ENCODE measurements around the gene FOXN3. TPM values are rescaled to one million over a fixed set of nuclear protein-coding genes. Genes with fewer than 3 reads are reported as not detected.
A peak's percentile ranks its signal among the peaks of the same experiment; 100 is the strongest.

The FOXN3 gene
- total RNA-seq, 2 donors from 2014 or later, result 61.2 to 84.1 TPM

DNA sequence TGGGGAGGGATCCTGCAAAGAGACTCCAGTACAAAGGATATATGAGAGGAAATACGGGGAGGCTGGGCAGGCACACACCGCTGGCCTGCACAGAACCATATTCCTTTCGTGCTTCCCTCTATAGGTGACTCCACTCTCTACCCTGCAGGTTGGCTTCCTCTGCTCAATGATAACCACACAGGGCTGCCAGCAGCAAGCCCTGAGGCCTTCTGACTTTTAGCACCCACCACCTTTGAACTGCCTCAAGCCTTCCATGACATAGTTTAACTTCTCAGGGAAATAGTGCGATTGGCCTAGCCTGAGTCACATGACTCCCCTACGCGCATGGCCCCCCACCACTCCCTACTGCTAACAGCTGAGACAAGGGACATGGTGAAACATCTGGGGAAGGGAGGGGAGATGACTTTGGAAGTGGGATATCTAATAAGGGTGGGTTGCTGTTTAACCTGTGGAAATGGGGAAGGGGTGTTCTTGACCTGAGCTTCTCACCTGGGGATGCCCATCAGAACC, 3.0 kb upstream of the FOXN3 start:
- peaks cover 51% of the 10 kb centered on the region for H3K4me1 Mint-ChIP-seq
- Histone ChIP-seq H3K36me3 (ENCODE audit: control insufficient read depth, insufficient read depth, low read length) (no peaks in the 10 kb centered on the region), H3K27ac (ENCODE audit: low read depth, low read length) (no peak overlapping the region)

DNA sequence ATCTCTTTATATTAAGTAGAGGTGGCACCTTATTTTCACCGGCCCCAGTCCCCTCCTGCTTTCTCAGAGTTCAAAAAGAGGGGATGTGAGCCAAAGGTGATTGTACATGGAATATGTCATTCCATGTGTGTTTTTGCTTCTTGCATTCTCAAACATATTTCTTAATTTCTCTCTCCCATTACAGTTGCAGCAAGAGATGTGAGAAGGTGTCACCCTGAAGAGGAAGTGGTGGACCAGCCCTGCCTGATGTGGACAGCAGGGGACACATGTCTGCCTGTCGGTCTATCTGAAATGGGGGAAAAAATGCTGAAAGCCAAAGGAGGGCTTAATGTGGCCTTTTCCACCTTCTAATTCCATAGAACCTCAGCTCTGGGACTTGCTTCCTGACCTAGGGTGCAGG, 1.9 kb upstream of the FOXN3 start:
- Histone ChIP-seq H3K27ac (ENCODE audit: low read depth, low read length) (no peak overlapping the region), H3K4me1 (ENCODE audit: control insufficient read depth, insufficient read depth, low read length) (no peaks in the 10 kb centered on the region), H3K27me3 (ENCODE audit: control insufficient read depth, insufficient read depth, low read length, poor library complexity, severe bottlenecking) (no peaks in the 10 kb centered on the region), H3K9ac (ENCODE audit: extremely low read depth, low read length, poor library complexity, severe bottlenecking) (no peak overlapping the region), H3K36me3 (ENCODE audit: control insufficient read depth, insufficient read depth, low read length) (no peaks in the 10 kb centered on the region), H3K4me3 (ENCODE audit: low read length) (no peak overlapping the region), H3K9me3 (ENCODE audit: control insufficient read depth, low read length) (no peaks in the 10 kb centered on the region)
- Mint-ChIP-seq H3K4me1 (peaks cover 46% of the 10 kb centered on the region), H3K4me3 (no peak overlapping the region), H3K27me3 (ENCODE audit: insufficient read depth) (no peaks in the 10 kb centered on the region), H3K36me3 (ENCODE audit: low read depth) (peaks cover 5% of the 10 kb centered on the region), H3K27ac (no peak overlapping the region), H3K9me3 (no peaks in the 10 kb centered on the region)
- WGBS, 2 experiments (ENCODE audit: insufficient coverage in 1 of 2, insufficient read length in 1 of 2), result 92% methylated on average over 2 of the region's 2 CpGs; no CpG with 5 or more reads in 1 of the 2 experiments
- TF ChIP-seq, protein P1, sequence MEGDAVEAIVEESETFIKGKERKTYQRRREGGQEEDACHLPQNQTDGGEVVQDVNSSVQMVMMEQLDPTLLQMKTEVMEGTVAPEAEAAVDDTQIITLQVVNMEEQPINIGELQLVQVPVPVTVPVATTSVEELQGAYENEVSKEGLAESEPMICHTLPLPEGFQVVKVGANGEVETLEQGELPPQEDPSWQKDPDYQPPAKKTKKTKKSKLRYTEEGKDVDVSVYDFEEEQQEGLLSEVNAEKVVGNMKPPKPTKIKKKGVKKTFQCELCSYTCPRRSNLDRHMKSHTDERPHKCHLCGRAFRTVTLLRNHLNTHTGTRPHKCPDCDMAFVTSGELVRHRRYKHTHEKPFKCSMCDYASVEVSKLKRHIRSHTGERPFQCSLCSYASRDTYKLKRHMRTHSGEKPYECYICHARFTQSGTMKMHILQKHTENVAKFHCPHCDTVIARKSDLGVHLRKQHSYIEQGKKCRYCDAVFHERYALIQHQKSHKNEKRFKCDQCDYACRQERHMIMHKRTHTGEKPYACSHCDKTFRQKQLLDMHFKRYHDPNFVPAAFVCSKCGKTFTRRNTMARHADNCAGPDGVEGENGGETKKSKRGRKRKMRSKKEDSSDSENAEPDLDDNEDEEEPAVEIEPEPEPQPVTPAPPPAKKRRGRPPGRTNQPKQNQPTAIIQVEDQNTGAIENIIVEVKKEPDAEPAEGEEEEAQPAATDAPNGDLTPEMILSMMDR (conservative IDR thresholded peaks at IDR 0.05), result peak; percentile 21
- DNase-seq, result no peak

More for the DNA sequence above, 3.0 kb upstream of the FOXN3 start:
- Histone ChIP-seq H3K9me3 (ENCODE audit: control insufficient read depth, low read length) (no peaks in the 10 kb centered on the region), H3K9ac (ENCODE audit: extremely low read depth, low read length, poor library complexity, severe bottlenecking) (no peak overlapping the region), H3K4me1 (ENCODE audit: control insufficient read depth, insufficient read depth, low read length) (no peaks in the 10 kb centered on the region), H3K4me3 (ENCODE audit: low read length) (no peak overlapping the region), H3K27me3 (ENCODE audit: control insufficient read depth, insufficient read depth, low read length, poor library complexity, severe bottlenecking) (no peaks in the 10 kb centered on the region)
- Mint-ChIP-seq H3K9me3 (no peaks in the 10 kb centered on the region), H3K27me3 (ENCODE audit: insufficient read depth) (no peaks in the 10 kb centered on the region), H3K27ac (no peak overlapping the region), H3K4me3 (no peak overlapping the region), H3K36me3 (ENCODE audit: low read depth) (no peaks in the 10 kb centered on the region)
- no peak for DNase-seq
- WGBS, 2 experiments (ENCODE audit: insufficient coverage in 1 of 2, insufficient read length in 1 of 2), result 80 to 97% methylated on average over 1 to 6 of the region's 6 CpGs
- TF ChIP-seq, protein P1 (conservative IDR thresholded peaks at IDR 0.05), result peak; percentile 25

DNA sequence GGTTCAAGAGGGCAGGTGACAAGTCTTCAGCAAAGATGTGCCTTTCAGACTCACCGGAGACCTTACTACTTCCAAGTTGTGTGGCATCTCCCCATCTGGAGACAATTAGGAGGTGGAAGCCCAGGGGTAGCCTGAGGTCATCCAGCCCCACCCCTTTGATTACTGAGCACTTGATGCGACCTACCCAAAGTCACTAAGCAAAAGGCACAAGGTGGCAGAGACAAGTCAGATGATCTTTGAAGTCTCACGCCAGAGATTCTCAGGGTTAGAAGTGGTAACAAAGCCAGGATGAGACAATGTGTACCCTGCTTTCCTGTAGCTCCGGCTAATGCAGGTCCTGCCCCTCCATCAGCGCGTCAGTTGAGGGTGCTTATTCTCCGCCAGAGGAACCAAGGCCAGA, 1.4 kb upstream of the FOXN3 start:
- H3K36me3 ChIP-seq (ENCODE audit: control insufficient read depth, insufficient read depth, low read length), result no peaks in the 10 kb centered on the region
- peaks cover 42% of the 10 kb centered on the region for H3K4me1 Mint-ChIP-seq
- H3K27me3 Mint-ChIP-seq (ENCODE audit: insufficient read depth), result no peaks in the 10 kb centered on the region
- no peak for DNase-seq
- H3K4me3 Mint-ChIP-seq, result peak overlapping the region; percentile 82
- peaks cover 6% of the 10 kb centered on the region for H3K36me3 Mint-ChIP-seq (ENCODE audit: low read depth)
- no peaks in the 10 kb centered on the region for H3K27me3 ChIP-seq (ENCODE audit: control insufficient read depth, insufficient read depth, low read length, poor library complexity, severe bottlenecking)
- H3K4me3 ChIP-seq (ENCODE audit: low read length), result peak overlapping the region; percentile 81
- H3K4me1 ChIP-seq (ENCODE audit: control insufficient read depth, insufficient read depth, low read length), result no peaks in the 10 kb centered on the region
- TF ChIP-seq, protein P1 (conservative IDR thresholded peaks at IDR 0.05), result no peak
- no peak overlapping the region for H3K9ac ChIP-seq (ENCODE audit: extremely low read depth, low read length, poor library complexity, severe bottlenecking)
- WGBS, 2 experiments (ENCODE audit: insufficient coverage in 1 of 2, insufficient read length in 1 of 2), result 85 to 95% methylated on average over 7 of the region's 7 CpGs
- no peaks in the 10 kb centered on the region for H3K9me3 Mint-ChIP-seq
- no peak overlapping the region for H3K27ac ChIP-seq (ENCODE audit: low read depth, low read length)
- no peaks in the 10 kb centered on the region for H3K9me3 ChIP-seq (ENCODE audit: control insufficient read depth, low read length)
- H3K27ac Mint-ChIP-seq, result no peak overlapping the region
